Muscle layer of colon (tissue), 2 donors: ENCODE measurements around the gene GPATCH1.

ENCODE experiments used
- H3K27ac ChIP-seq: one replicate; pipeline ENCODE4 v1.7.0; 2013; ENCODE audit warnings: low read depth, mild to moderate bottlenecking, low read length, moderate library complexity
- H3K27me3 ChIP-seq, 2 donors: one replicate each; pipeline ENCODE4 v1.7.0; 2013; ENCODE audit warnings: low read length in 2 of 2, mild to moderate bottlenecking in 2 of 2; ENCODE audit not compliant: insufficient read depth in 2 of 2, control insufficient read depth in 1 of 2
- H3K36me3 ChIP-seq: one replicate; pipeline ENCODE4 v1.7.0; 2013; ENCODE audit warnings: mild to moderate bottlenecking, low read length; ENCODE audit not compliant: insufficient read depth
- H3K4me1 ChIP-seq: one replicate; pipeline ENCODE4 v1.7.0; 2013; ENCODE audit warnings: mild to moderate bottlenecking, low read length; ENCODE audit not compliant: insufficient read depth
- H3K4me3 ChIP-seq, 2 donors: one replicate each; pipeline ENCODE4 v1.7.0; 2013; ENCODE audit warnings: low read length in 2 of 2, low read depth in 1 of 2, mild to moderate bottlenecking in 1 of 2, moderate library complexity in 1 of 2
- H3K9ac ChIP-seq: one replicate; pipeline ENCODE4 v1.7.0; 2013; ENCODE audit warnings: low read length
- H3K9me3 ChIP-seq: one replicate; pipeline ENCODE4 v1.7.0; 2013; ENCODE audit warnings: mild to moderate bottlenecking, low read length
- donor health status: abdominal sarcoma.
- donor health status: Adenocarcinoma of cecum.

GPATCH1 gene

DNA sequence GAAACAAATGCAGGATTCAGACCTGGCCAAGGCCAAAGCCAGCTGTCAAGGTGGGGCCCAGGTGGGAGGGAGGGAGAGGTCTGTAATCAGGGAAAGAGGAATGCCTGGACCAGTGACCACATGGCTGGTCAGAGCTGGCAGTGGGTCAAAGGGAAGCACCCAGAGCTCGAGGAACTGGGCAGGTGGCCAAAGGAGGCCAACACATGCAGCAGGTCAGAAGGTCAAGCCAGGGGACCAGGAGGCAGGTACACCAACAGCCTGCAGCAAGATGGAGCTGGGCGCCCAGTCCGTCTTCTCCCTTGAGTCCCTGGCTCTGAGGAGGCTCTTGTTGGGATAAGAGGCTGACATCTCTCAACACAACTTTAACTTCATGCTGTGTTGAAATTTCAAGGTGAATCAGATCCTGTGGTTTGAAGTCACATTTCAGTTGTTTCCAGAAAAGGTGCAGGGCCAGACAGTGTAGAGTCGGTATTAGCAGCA, 17.1 kb downstream of the GPATCH1 start:
- H3K27me3 ChIP-seq, result no peaks in the 10 kb centered on the region
- H3K36me3 ChIP-seq, result peaks cover 67% of the 10 kb centered on the region
- no peaks in the 10 kb centered on the region for H3K4me1 ChIP-seq
- no peak overlapping the region for H3K4me3 ChIP-seq
- H3K27ac ChIP-seq, result no peak overlapping the region
- no peaks in the 10 kb centered on the region for H3K9me3 ChIP-seq
- no peak overlapping the region for H3K9ac ChIP-seq

DNA sequence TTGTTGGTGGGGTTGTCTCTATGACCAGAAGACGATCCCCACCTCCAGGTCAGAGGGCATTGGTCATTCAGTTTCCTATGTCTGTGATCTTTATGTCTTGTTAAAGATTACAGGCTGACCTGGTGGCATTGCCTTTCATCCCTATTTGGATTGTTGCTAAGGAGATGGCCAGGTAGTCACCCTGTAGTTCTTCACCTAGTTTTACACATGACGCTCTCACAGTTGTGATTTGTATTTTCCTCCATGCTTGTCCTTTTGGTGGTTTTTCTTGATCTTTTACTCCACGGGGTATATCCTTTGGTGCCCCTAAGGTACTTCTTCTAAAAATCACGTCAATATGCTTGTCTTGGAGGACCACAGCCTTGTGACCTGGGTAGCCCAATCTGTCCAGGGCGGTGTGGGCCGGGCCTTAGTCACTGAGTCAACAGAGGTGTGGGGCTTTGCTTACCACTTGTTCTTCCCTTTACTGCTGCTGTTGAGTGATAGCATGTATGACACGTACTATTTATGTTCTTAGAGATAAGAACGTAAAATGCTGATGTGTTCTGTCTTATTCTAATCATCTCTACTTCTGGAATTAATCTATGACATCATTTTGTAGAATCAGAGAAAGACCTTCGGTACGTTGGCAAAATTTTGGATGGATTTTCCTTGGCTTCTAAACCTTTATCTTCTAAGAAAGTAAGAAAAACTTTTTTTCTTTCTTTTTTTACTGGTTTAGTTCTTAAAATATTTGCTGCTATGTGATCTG, 20.1 kb downstream of the GPATCH1 start:
- no peak overlapping the region for H3K27ac ChIP-seq
- H3K9me3 ChIP-seq, result no peaks in the 10 kb centered on the region
- no peaks in the 10 kb centered on the region for H3K4me1 ChIP-seq
- no peak overlapping the region for H3K9ac ChIP-seq
- no peak overlapping the region for H3K4me3 ChIP-seq
- peaks cover 49% of the 10 kb centered on the region for H3K36me3 ChIP-seq
- no peaks in the 10 kb centered on the region for H3K27me3 ChIP-seq

DNA sequence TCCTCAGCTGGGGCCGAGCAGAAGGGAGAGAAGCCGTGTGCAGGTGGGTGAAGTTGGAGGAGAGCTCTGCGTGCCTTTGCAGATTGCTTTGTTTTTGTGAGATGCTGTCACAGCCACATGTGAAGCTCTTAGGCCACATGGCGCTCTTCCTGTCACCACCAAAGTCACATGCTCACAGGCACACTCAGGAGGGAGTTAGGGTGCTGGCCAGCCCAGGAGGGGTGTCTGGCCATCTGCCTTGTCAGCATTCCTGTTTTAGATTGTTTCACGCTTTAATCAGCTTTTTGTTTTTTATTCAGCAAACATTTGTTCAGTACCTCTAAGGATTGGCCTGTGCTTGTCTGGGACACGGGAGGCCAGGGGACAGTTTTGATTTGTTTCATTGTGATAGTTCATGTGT, 21.9 kb downstream of the GPATCH1 start:
- Histone ChIP-seq H3K36me3 (peaks cover 52% of the 10 kb centered on the region), H3K9ac (no peak overlapping the region)

DNA sequence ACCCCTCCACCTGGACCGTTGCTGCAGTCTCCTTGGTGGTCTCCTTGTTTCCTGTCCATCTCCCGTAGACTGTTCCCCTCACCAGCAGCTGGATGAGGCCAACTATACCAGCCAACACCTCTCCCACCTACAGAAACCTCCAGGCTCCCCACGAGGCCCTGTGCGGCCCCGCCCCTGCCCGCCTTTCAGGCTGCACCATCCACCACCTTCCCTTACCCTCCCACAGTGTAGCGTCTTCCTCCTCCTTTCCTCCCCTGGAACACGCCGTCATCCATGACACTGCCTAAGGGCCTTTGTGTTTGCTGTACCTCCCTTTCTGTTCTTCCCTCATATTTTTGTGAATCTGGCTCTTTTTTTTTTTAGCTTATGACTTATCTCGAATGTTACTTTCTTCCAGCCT, 27.2 kb downstream of the GPATCH1 start:
- peaks cover 60% of the 10 kb centered on the region for H3K36me3 ChIP-seq
- H3K9ac ChIP-seq, result no peak overlapping the region
- H3K27me3 ChIP-seq, result no peaks in the 10 kb centered on the region
- no peak overlapping the region for H3K4me3 ChIP-seq
- H3K27ac ChIP-seq, result no peak overlapping the region
- no peaks in the 10 kb centered on the region for H3K4me1 ChIP-seq
- H3K9me3 ChIP-seq, result no peaks in the 10 kb centered on the region

More for the DNA sequence above, 21.9 kb downstream of the GPATCH1 start:
- H3K27me3 ChIP-seq, result no peaks in the 10 kb centered on the region
- H3K9me3 ChIP-seq, result no peaks in the 10 kb centered on the region
- H3K4me1 ChIP-seq, result no peaks in the 10 kb centered on the region
- no peak overlapping the region for H3K4me3 ChIP-seq
- H3K27ac ChIP-seq, result no peak overlapping the region

DNA sequence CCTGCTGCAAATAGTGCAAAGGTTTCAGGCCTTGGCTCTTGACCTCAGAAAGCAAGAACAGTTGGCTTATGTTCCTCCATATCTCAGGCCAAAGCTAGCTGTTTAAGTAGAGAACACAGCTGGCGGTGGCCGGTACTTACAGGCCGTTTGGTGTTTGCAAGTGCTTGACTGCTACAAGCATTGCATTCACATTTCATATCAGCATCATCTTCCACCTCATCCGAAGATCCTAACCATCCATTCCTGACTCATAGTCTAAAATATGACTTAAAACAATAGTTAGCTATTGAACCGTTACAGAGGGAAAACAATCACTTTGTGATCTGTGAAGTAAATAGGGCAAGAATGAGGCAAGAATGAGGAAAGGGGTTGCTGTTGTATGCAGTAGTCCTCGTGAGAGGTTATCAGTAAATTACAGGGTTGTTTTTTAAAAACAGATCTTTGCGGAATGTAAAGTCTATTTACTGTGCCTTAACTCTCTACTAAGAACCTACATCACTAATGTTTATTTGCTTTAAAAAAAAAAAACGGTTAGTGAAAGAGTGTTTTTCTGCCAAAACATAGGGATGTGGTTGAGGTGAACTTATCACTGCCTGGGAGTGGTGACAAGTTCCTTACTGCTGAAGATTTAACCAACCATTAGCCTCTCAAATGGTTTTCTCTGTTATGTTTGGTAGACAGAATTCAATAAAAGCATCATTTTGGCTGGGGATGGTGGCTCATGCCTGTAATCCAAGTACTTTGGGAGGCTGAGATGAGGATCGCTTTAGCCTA, 29.3 kb downstream of the GPATCH1 start:
- H3K27me3 ChIP-seq, result no peaks in the 10 kb centered on the region
- no peaks in the 10 kb centered on the region for H3K4me1 ChIP-seq
- no peak overlapping the region for H3K4me3 ChIP-seq
- H3K9me3 ChIP-seq, result no peaks in the 10 kb centered on the region
- peaks cover 71% of the 10 kb centered on the region for H3K36me3 ChIP-seq
- H3K9ac ChIP-seq, result no peak overlapping the region
- H3K27ac ChIP-seq, result no peak overlapping the region

DNA sequence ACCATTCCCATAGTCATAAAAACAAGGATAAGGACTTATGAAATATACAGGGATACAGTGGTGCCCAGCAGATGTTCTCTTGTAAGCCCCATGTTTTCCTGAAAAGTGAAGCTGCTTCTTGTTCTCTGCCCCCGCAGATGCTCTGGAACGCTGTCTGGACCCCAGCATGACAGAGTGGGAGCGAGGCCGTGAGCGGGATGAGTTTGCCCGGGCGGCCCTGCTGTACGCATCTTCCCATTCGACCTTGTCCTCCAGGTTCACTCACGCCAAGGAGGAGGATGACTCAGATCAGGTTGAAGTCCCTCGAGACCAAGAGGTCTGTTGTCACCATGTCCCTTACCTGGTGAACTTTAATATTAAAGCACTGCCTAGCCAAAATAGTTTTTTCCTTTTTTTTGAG, 30.6 kb downstream of the GPATCH1 start:
- H3K4me1 ChIP-seq, result no peaks in the 10 kb centered on the region
- no peaks in the 10 kb centered on the region for H3K9me3 ChIP-seq
- H3K4me3 ChIP-seq, result no peak overlapping the region
- H3K27me3 ChIP-seq, result no peaks in the 10 kb centered on the region
- H3K36me3 ChIP-seq, result peaks cover 74% of the 10 kb centered on the region
- no peak overlapping the region for H3K27ac ChIP-seq
- no peak overlapping the region for H3K9ac ChIP-seq

DNA sequence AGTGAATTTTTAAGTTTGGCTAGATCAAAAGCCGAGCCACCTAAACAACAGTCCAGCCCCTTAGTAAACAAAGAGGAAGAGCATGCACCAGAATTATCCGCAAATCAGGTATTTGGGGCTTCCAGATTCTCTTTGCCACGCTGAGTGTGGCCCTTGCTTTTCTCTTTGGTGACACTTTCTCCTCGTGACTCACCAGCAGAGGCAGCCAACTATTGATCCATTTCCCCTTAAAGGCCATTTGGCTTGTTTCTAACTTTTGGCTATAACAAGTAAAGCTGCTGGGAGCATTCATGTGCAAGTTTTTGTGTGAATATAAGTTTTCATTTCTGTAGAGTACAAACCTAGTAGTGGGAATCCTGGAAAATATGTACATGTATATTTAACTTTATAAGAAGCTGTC, 33.3 kb downstream of the GPATCH1 start:
- Histone ChIP-seq H3K4me3 (no peak overlapping the region), H3K27ac (no peak overlapping the region), H3K36me3 (peaks cover 74% of the 10 kb centered on the region), H3K27me3 (no peaks in the 10 kb centered on the region), H3K9me3 (no peaks in the 10 kb centered on the region), H3K9ac (no peak overlapping the region), H3K4me1 (no peaks in the 10 kb centered on the region)

DNA sequence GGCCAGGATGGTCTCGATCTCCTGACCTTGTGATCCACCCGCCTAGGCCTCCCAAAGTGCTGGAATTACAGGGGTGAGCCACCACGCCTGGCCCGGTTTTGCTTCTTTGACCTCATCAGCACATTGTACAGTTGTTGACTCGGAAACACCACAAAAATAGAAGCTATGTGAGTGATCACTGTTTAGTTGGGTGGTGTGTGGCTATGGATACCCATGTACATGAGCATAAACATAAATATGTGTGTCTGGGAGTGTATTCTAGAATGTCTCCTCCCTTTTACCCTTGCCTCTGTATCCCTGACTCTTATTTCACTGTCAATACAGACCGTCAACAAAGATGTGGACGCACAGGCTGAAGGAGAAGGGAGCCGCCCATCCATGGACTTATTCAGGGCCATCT, 36.5 kb downstream of the GPATCH1 start:
- H3K36me3 ChIP-seq, result peaks cover 54% of the 10 kb centered on the region
- no peaks in the 10 kb centered on the region for H3K9me3 ChIP-seq
- no peak overlapping the region for H3K9ac ChIP-seq
- no peaks in the 10 kb centered on the region for H3K27me3 ChIP-seq
- H3K27ac ChIP-seq, result no peak overlapping the region
- H3K4me3 ChIP-seq, result no peak overlapping the region
- H3K4me1 ChIP-seq, result no peaks in the 10 kb centered on the region

DNA sequence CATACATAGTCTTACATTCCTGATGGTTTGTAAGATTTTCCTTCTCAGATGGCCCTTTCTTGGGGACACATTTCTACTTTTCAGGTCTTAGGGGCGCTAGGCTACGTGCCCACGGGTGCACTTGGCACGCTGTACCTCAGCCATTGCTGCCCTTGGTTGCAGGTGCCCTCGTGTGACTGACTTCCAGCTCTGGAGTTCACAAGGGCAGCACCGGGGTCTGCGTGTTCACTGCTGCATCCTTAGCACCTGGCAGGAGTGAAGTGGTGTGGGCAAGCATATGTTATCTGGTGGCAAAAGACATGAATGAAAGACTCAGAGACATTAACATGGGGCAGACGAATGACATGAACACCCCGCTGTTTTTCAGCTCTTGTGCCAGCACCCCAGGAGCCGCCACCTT, 37.7 kb downstream of the GPATCH1 start:
- no peak overlapping the region for H3K27ac ChIP-seq
- no peak overlapping the region for H3K9ac ChIP-seq
- H3K4me3 ChIP-seq, result no peak overlapping the region
- H3K9me3 ChIP-seq, result no peaks in the 10 kb centered on the region
- peaks cover 44% of the 10 kb centered on the region for H3K36me3 ChIP-seq
- H3K27me3 ChIP-seq, result no peaks in the 10 kb centered on the region
- no peaks in the 10 kb centered on the region for H3K4me1 ChIP-seq

DNA sequence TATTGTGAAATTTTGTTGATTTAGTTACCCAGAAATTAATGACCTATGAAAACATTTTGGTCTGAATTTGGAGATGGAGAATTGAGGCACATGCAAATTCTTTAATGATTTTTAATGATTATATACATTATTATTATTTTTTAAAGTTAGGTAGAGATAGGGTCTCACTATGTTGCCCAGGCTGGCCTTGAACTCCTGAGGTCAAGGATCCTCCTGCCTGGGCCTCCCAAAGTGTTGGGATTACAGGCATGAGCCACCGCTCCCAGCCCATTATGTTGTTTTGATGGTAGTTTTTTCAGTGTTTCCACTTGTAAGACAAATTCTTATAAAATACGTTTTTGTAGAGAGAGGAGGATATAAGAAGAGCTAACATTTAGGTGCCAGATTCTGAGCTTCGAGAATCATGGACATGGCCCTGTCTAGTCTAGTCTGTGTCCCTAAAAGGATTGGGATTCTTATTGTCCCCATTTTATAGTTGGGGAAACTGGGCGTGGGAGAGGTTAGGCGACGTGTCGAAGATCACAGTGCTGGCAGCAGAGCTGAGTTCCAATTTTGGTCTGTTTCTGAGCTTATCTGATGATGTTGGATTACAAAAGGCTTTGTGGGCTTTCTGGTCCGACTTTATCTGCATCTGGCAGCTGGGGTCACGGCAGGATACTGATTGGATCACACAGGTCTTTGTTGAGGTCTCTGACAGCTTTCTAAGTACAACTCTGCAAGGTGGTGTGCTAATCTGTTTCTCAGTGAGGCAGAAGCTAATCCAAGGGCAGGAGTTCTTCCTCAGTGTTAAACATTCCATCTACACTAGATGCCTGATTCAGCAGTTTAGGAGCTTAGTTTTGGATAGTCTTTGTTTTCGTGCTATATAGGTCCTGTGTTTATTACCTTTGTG, 43.5 kb downstream of the GPATCH1 start:
- H3K4me3 ChIP-seq, result no peak overlapping the region
- H3K27ac ChIP-seq, result no peak overlapping the region
- H3K27me3 ChIP-seq, result no peaks in the 10 kb centered on the region
- H3K9ac ChIP-seq, result no peak overlapping the region
- H3K36me3 ChIP-seq, result peaks cover 24% of the 10 kb centered on the region
- H3K9me3 ChIP-seq, result no peaks in the 10 kb centered on the region
- H3K4me1 ChIP-seq, result no peaks in the 10 kb centered on the region

DNA sequence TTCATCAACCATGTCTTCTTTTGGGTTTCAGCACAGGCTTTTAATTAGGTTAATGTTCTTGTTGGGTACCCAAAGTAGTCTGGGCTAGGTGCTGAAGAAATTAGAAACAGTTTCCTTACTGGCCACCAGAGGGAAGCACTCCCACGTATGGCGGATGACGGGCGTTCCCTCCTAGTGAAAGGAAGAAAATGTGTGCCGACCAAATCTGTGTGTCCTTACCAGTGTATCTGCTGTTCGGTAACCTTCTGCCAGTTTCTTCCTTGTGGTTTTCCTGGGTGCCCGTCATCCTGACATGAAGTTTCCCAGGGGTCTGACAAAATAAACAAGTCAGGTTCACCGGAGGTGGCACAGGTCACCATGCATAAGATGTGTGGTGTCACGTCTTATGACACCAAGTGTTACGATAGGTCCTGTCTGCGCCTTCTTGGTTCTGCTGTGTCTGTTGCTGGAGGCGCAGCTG, 45.0 kb downstream of the GPATCH1 start:
- H3K9ac ChIP-seq, result no peak overlapping the region
- H3K27me3 ChIP-seq, result no peaks in the 10 kb centered on the region
- H3K4me1 ChIP-seq, result no peaks in the 10 kb centered on the region
- H3K9me3 ChIP-seq, result no peaks in the 10 kb centered on the region
- no peak overlapping the region for H3K4me3 ChIP-seq
- H3K36me3 ChIP-seq, result peaks cover 31% of the 10 kb centered on the region
- H3K27ac ChIP-seq, result no peak overlapping the region
